ENCODE data around the gene GTF2IRD1.
"Not testable (repeated sequence)": the region's sequence is repeated elsewhere in the genome, so short reads cannot be mapped to it uniquely, and the experiment has no call there.

The GTF2IRD1 gene

GRCh38 chr7:74599244-74599643, 145.5 kb downstream of the GTF2IRD1 start:
- DNase-seq (ENCODE audit: low read depth in 2 of 2): no peak

DNA sequence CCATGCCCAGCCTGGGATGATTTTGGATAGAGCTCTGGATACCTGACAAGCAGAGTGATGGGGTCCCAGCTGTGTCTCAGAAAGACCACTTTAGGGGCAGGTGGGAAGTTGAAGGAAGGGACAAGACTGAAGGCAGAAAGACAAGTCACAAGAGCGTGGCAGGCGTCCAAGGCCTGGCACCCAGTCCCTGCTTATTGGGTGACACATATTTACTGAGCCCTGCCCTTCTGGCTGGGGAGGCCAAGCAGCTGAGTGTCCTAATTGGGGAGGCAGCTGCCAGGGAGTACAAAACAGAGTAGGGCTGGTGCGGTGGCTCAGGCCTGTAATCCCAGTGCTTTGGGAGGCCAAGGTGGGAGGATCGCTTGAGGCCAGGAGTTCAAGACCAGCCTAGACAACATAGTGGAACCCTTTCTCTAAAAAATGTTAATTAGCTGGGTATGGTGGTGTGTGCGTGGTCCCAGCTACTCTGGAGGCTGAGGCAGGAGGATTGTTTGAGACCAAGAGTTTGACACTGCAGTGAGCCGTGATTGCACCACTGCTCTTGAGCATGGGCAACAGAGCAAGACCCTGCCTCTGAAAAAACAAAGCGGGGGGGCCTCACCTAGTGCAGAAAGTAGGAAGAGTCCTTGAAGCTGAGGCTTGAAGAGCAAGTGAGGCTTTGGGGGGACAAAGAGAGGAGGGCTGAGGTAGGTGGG, 150.8 kb downstream of the GTF2IRD1 start:
- DNase-seq (ENCODE audit: low read depth in 2 of 2): no peak

DNA sequence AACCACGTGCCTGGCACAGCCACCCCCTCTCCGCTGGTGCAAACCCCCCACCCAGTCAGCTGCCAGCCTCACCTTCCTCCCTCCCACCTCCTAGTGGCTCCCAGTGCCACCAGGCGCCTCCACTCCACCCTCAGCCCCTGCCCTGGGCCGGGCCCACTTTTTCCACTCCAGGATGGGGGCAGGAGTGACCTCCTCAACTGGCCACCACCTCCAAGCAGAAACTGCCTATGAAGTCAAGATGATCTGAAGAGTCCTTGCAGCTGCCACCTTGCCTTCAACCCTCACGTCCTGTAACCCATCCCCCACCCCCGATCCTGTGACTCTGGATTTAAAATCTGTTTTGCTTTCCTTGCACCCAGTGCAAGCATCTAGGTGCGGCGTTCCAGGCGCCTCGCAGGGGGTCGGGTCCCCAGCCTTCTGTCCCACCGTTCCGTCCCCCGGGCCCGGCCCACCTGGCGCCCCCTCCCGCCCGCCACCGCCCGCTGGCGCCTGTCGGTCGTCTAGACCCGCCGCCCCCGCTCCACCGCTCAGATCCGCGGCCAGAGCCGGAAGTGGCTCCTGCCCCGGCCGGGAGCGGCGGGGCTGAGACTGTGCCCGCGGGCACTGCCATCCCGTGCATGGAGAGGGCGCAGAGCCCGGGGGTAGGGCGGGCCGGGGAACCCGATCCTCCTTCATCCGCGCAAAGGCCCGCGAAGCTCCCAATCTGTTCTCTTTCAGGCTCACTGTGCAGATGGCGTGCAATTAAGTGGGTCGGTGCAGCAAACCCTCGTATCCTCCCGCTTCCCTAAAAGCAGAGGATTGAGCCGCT, 152.6 kb downstream of the GTF2IRD1 start:
- DNase-seq (ENCODE audit: low read depth in 2 of 2): peak; percentile 11 to 36

DNA sequence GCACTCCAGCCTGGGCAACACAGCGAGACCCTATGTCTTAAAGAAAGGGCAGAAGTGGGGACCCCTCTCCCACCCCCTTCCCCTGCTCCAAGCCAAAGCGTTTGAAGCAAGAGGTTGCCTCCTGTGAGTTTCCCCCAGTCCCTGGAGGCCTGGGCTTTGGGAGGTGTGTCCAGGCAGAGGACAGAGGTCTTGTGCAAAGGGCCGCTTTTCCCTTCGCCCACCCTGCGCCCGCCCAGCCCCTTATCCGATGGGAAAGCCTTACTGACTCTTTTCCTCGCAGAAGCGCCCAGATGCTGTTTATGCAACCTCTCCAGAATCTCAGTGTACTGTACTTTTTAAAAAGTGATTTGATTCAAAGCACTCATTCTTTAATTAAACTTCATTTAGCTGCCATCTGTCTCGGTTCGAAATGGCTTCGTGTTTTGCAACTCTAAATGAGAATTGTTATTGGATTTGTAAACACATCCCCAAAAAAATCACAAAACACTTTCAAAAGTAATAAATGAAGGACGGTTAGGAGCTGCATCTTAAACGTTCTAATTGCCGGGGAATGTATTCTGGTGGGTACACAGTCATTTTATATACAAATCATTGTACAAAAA, 153.3 kb downstream of the GTF2IRD1 start:
- DNase-seq (ENCODE audit: low read depth in 2 of 2): no peak

DNA sequence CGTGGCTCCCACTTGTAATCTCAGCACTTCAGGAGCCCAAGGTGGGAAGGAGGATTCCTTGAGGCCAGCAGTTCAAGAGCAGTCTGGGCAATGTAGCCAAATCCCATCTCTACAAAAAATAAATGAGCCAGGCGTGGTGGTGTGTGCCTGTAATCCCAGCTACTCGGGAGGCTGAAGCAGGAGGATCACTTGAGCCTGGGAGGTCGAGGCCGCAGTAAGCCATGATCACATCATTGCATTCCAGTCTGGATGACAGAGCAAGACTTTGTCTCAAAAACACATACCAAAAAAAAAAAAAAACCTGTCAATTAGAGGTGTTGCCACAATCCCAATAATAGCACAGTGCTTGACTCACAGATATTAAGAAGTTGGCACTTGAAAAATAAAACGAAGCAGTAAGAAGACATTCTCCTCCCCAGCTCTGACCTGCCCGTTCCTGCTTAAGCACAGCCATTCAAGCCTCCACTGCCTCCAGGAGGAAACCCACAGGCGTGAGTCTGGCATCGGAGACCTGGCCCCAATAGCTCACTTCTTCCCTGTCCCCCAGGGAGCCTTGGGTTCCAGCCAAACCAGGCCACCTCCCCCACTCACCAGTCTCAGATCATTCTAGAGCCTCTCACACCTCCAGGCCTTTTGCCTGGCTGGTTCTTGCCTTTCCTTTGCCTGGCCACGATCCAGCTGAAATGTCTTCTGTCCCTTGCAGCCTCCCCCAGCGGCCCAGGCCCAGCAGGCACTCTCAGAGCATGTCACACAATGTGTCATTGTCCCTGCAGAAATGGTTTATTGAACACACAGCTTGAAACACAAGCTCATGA, 158.5 kb downstream of the GTF2IRD1 start:
- no peak for DNase-seq (ENCODE audit: low read depth in 2 of 2)

DNA sequence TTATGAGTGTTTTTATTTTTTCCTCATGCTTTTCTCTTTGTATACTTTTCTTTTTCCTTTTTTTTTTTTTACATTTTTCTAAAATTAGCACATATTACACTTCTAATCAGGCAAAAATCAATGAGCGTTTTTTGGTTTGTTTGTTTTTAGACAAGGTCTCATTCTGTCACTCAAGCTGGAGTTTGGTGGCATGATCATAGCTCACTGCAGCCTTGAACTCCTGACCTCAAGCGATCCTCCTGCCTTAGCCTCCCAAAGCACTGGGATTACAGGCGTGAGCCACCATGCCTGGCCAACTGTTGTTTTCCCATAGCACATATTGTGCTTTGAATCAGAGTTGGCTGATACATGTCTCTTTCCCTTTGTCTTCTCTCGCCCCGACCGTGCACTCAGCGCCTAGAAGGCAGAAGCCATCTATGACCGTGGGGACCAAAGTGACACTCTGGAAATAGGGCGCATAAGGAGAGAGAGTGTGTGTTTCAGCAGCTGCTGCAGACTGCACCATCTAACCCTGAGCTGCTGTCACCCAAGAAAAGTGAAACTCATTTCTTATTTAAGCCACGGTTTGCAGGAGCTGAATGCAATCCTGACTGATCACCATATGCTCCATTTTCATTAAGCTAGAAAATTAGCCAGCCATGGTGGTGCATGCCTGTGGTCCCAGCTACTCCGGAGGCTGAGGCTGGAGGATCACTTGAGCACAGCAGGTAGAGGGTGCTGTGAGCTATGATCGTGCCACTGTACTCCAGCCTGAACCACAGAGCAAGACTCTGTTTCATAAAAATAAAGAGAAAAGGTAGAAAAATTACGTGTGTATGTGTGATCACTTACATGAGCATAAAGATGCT, 162.5 kb downstream of the GTF2IRD1 start:
- no peak for DNase-seq (ENCODE audit: low read depth in 2 of 2)

- peak in 1 of 2 donors; percentile 12 for DNase-seq (ENCODE audit: low read depth in 2 of 2)
Observed at GRCh38 chr7:74617180-74617744, 163.6 kb downstream of the GTF2IRD1 start.

DNA sequence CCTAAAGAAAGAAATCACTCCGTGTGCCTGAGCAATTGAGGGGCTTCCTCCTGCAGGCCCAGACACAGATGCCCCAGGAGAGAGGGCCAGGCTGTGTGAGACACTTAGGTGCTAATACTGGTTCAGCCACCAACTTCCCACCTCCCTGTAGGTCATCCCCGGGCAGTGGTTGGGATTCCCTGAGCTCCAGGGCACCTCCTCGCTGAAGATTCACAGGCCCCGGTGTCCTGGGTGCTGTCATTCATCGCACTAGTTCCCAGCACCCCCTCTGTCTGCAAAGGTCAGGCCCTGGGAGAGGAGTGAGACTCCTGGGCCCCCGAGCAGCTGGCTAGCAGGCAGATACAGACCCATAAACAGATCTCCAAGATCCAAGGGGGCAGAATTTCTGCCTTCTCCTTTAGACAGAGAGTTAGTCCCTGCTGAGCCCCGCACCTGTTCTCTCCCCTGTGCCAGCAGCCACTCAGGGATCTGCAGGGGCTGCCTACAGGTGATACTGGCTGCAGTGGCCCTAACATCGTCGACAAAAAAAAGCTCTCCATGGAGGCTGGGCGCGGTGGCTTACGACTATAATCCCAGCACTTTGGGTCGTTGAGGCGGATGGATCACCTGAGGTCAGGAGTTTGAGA, 165.6 kb downstream of the GTF2IRD1 start:
- no peak for DNase-seq (ENCODE audit: low read depth in 2 of 2)

- DNase-seq (ENCODE audit: low read depth in 2 of 2): no peak
Observed at GRCh38 chr7:74622228-74622749, 168.6 kb downstream of the GTF2IRD1 start.

DNA sequence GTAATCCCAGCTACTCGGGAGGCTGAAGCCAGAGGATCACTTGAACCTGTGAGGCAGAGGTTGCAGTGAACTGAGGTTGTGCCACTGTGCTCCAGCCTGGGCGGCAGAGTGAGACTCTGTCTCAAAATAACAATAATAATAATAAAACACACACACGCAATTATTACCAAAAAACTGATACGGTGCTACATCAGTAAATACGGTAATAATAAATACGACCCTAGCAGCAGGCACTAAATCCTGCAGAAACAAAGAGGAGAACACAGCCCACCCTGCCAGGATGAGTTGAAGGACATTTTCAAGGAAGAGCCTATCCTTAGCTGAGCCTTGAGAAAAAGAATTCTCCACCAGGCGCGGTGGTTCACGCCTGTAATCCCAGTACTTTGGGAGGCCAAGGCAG, 169.4 kb downstream of the GTF2IRD1 start:
- no peak for DNase-seq (ENCODE audit: low read depth in 2 of 2)

GRCh38 chr7:74625446-74625845, 171.7 kb downstream of the GTF2IRD1 start:
- no peak for DNase-seq (ENCODE audit: low read depth in 2 of 2)

DNA sequence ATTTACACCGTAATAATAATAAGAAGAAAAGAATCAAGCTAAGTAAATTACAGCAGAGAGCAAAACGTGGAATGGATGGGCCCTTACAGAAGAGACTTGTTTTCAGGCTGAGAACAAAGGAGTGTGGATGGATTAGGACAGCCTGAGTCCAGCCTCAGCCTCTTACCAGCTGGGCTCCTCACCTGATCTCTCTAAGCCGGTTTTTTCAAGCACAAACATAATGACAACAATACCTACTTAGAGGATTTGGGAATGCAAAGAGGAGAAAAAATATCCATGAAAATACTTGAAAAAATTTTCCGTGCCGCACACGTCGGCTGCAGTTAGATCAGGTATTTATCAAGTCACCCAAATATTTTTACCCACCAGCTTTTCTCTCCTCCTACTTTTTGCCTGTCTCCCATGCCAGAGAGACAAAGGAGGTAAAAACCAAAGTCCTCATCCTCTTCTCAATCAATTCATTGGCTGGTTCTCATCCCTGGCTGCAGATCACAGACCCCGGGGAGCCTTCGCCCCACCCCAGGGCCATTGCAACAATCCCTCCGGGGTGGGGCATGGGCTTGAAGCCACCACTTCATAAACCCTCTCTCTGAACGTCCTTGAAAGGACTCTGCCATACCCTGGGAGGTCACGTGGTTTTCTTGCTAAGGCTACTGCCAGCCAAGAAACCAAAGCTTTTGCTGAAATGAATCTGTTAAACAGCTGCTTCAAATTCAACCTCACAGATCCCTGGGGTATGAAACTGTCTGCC, 174.1 kb downstream of the GTF2IRD1 start:
- no peak for DNase-seq (ENCODE audit: low read depth in 2 of 2)

DNA sequence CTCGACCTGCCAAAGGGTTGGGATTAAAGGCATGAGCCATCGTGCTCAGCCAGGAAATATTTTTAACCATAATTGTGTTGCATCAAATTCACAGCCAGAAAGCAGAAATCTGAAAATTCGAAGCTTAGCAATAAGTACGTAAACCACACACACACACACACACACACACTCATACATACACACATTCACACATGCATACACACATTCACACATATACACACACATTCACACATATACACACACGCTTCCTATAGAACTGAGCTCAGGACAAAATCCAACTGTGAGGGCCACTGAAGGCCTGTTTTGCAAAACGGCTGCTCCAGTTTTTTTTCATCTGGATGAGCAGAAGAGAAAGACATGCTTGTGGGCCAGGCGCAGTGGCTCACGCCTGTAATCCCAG, 178.8 kb downstream of the GTF2IRD1 start:
- DNase-seq (ENCODE audit: low read depth in 2 of 2): no peak

DNA sequence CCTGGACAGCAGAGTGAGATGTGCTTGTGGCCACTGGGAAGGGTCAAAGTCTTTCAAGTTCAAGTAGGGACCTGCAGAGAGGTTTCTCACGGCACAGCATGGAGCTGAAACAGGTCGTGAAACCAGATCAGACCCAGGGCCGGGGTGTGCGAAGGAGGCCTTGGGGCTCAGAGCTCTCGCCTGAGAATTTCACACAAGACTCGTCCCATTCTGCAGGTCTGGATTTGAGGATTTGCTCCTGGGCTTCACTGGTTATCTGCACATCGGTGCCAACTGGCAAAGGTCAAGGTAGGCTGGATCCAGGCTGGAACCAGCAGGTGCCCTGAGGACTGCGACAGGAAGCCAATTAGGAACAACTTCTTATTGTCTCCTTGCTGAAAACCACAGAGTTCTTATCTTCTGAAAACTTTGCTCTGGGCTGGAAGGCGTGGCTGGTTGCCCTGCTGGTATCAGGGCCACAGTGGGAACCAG, 179.8 kb downstream of the GTF2IRD1 start:
- no peak for DNase-seq (ENCODE audit: low read depth in 2 of 2)

GRCh38 chr7:74637745-74638144, 184.0 kb downstream of the GTF2IRD1 start:
- DNase-seq (ENCODE audit: low read depth in 2 of 2): no peak

DNA sequence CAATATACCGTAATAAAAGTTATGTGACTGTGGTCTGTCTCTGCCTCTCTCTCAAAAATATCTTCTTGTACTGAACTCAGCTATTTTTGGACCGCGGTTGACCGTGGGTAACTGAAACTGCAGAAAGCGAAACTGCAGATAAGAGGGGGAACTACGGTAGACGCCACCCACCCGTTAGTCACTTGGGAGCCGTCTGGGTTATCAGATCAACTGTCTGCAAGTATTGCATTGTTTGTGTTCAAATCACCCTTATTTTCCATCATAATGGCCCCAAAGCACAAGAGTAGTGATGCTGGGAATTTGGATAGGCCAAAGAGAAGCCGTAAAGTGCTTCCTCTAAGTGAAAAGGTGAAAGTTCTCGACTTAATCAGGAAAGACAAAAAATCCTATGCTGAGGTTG, 196.3 kb downstream of the GTF2IRD1 start:
- DNase-seq (ENCODE audit: low read depth in 2 of 2): peak; percentile 58 to 68

GRCh38 chr7:74650493-74651132, 196.9 kb downstream of the GTF2IRD1 start:
- DNase-seq (ENCODE audit: low read depth in 2 of 2): not testable (repeated sequence)

GRCh38 chr7:74651133-74651504, 197.4 kb downstream of the GTF2IRD1 start:
- not testable (repeated sequence) for DNase-seq (ENCODE audit: low read depth in 2 of 2)
